Breast epithelium (tissue), 4 donors: ENCODE data around the gene NUPR1. TPM values are rescaled to one million over a fixed set of nuclear protein-coding genes. Genes with fewer than 3 reads are reported as not detected.

Source experiments
- DNase-seq, 2 donors: peaks; one replicate each; pipeline ENCODE4 v3.0.0-alpha.2; 2019; ENCODE audit warnings: low spot score in 2 of 2
- H3K27ac ChIP-seq, 2 donors: fragments of 200-600 bp; sonication (generic) in 1 of 2; one replicate each; pipeline ENCODE4 v1.5.1; 2016 to 2019; ENCODE audit warnings: mild to moderate bottlenecking in 1 of 2
- H3K27me3 ChIP-seq, 2 donors: fragments of 200-600 bp; sonication (generic) in 1 of 2; one replicate each; pipeline versions ENCODE4 v1.5.1 to v1.6.0; 2017 to 2019; ENCODE audit warnings: control low read depth in 1 of 2, mild to moderate bottlenecking in 1 of 2
- H3K36me3 ChIP-seq: fragments of 200-600 bp; one replicate; pipeline ENCODE4 v1.5.1; 2019
- H3K4me1 ChIP-seq, 2 donors: fragments of 200-600 bp; sonication (generic); one replicate each; pipeline ENCODE4 v1.5.1; 2016 to 2019; ENCODE audit warnings: control low read depth in 1 of 2
- H3K4me3 ChIP-seq, 3 donors: fragments of 200-600 bp; sonication (generic); 1 replicate in 2 of 3; 2 replicates in 1 of 3; pipeline ENCODE4 v1.5.1; 2016 to 2019; ENCODE audit warnings: mild to moderate bottlenecking in 3 of 3, moderate library complexity in 2 of 3
- H3K9me3 ChIP-seq, 2 donors: fragments of 200-600 bp; sonication (generic) in 1 of 2; one replicate each; pipeline ENCODE4 v1.5.1; 2016 to 2019; ENCODE audit warnings: control low read depth in 1 of 2
- CTCF ChIP-seq, 3 donors: fragments of 450-650 bp; IDR thresholded peaks; one replicate each; pipeline ENCODE4 v1.5.1; 2016 to 2017; ENCODE audit warnings: antibody characterized with exemption in 3 of 3, mild to moderate bottlenecking in 3 of 3, moderate library complexity in 3 of 3
- POLR2A ChIP-seq: fragments of 450-650 bp; IDR thresholded peaks from one replicate; pipeline ENCODE4 v1.6.1; 2016; ENCODE audit warnings: antibody characterized with exemption, mild to moderate bottlenecking, moderate library complexity
- POLR2AphosphoS5 ChIP-seq, 3 donors: sonication (generic); formaldehyde crosslinking; IDR thresholded peaks; one replicate each; pipeline ENCODE4 v1.6.1; 2017; ENCODE audit warnings: antibody characterized with exemption in 3 of 3
- intact Hi-C: fragments of 100-400 bp; cut with DNase I; formaldehyde crosslinking; loops from one replicate; pipeline ENCODE4 v1.15.1; 2023; ENCODE audit warnings: low total_unique reads
- total RNA-seq, 3 donors: library from RNA; depleted of rRNA; stranded (reverse); fragments of >200 nt; gene quantifications; one replicate each; pipeline ENCODE4 v1.1.0, GENCODE V29; 2016

The NUPR1 gene
- total RNA-seq: 10 to 100 TPM; 34.2 to 57.0 (median 47.5) TPM

GRCh38 chr16:28538733-28539596, at the start of gene NUPR1:
Gene NUPR1, minus strand, starts transcription at chr16:28538974. Its CDS starts 67 bp downstream, at chr16:28538907.
- H3K4me1 ChIP-seq: peaks cover 0 to 8% of the 10 kb centered on the region in 2 donors
- DNase-seq: peak; percentile 98 to 99
- no peaks in the 10 kb centered on the region for H3K9me3 ChIP-seq
- peak within 1 kb of the TSS; percentile 99 for H3K27ac ChIP-seq
- H3K27me3 ChIP-seq: no peaks in the 10 kb centered on the region
- no peaks in the 10 kb centered on the region for H3K36me3 ChIP-seq
- intact Hi-C loops: no loop called here
- peak within 1 kb of the TSS; percentile 56 to 86 (median 69) for H3K4me3 ChIP-seq
- peak; percentile 97 to 99 (median 98) for TF ChIP-seq POLR2AphosphoS5 (IDR thresholded peaks at IDR 0.05)
- TF ChIP-seq CTCF (IDR thresholded peaks at IDR 0.05): no peak
- peak; percentile 94 for TF ChIP-seq POLR2A

- intact Hi-C loops: no loop called here
- H3K27me3 ChIP-seq: no peaks in the 10 kb centered on the region
- no peak for DNase-seq
- TF ChIP-seq CTCF (IDR thresholded peaks at IDR 0.05): no peak
- TF ChIP-seq POLR2AphosphoS5 (IDR thresholded peaks at IDR 0.05): no peak
- TF ChIP-seq POLR2A: no peak
- no peak overlapping the region for H3K4me3 ChIP-seq
- H3K4me1 ChIP-seq: no peaks in the 10 kb centered on the region
- peaks cover 4% of the 10 kb centered on the region for H3K36me3 ChIP-seq
- no peak overlapping the region for H3K27ac ChIP-seq
- H3K9me3 ChIP-seq: no peaks in the 10 kb centered on the region
These were observed 48.6 kb upstream of the NUPR1 start for GRCh38 chr16:28587386-28587785.

- intact Hi-C loops: no loop called here
- no peaks in the 10 kb centered on the region for H3K4me1 ChIP-seq
- H3K36me3 ChIP-seq: peaks cover 4% of the 10 kb centered on the region
- H3K27ac ChIP-seq: no peak overlapping the region
- no peak overlapping the region for H3K4me3 ChIP-seq
- H3K27me3 ChIP-seq: no peaks in the 10 kb centered on the region
- no peak for TF ChIP-seq CTCF (IDR thresholded peaks at IDR 0.05)
- no peak for TF ChIP-seq POLR2A
- no peak for TF ChIP-seq POLR2AphosphoS5 (IDR thresholded peaks at IDR 0.05)
- no peaks in the 10 kb centered on the region for H3K9me3 ChIP-seq
- DNase-seq: no peak
These were observed 47.7 kb upstream of the NUPR1 start for GRCh38 chr16:28586466-28586865.

GRCh38 chr16:28585674-28586073, 46.9 kb upstream of the NUPR1 start:
- Histone ChIP-seq H3K27ac (no peak overlapping the region), H3K4me3 (no peak overlapping the region), H3K36me3 (peaks cover 4% of the 10 kb centered on the region), H3K4me1 (no peaks in the 10 kb centered on the region), H3K27me3 (no peaks in the 10 kb centered on the region), H3K9me3 (no peaks in the 10 kb centered on the region)
- no peak for DNase-seq
- intact Hi-C loops: no loop called here
- TF ChIP-seq POLR2A (no peak), CTCF (IDR thresholded peaks at IDR 0.05) (no peak), POLR2AphosphoS5 (IDR thresholded peaks at IDR 0.05) (no peak)

GRCh38 chr16:28580726-28581315, 42.0 kb upstream of the NUPR1 start:
- TF ChIP-seq POLR2AphosphoS5 (IDR thresholded peaks at IDR 0.05): no peak
- Histone ChIP-seq H3K4me1 (no peaks in the 10 kb centered on the region), H3K36me3 (peaks cover 4% of the 10 kb centered on the region), H3K27me3 (no peaks in the 10 kb centered on the region), H3K4me3 (no peak overlapping the region), H3K27ac (no peak overlapping the region), H3K9me3 (no peaks in the 10 kb centered on the region)
- no peak for DNase-seq
- intact Hi-C loops: no loop called here
